Measurements from ENCODE around the gene ZBTB1. TPM values are rescaled to one million over a fixed set of nuclear protein-coding genes. Genes with fewer than 3 reads are reported as not detected.
A peak's percentile ranks its signal among the peaks of the same experiment; 100 is the strongest.

ZBTB1 gene, protein sequence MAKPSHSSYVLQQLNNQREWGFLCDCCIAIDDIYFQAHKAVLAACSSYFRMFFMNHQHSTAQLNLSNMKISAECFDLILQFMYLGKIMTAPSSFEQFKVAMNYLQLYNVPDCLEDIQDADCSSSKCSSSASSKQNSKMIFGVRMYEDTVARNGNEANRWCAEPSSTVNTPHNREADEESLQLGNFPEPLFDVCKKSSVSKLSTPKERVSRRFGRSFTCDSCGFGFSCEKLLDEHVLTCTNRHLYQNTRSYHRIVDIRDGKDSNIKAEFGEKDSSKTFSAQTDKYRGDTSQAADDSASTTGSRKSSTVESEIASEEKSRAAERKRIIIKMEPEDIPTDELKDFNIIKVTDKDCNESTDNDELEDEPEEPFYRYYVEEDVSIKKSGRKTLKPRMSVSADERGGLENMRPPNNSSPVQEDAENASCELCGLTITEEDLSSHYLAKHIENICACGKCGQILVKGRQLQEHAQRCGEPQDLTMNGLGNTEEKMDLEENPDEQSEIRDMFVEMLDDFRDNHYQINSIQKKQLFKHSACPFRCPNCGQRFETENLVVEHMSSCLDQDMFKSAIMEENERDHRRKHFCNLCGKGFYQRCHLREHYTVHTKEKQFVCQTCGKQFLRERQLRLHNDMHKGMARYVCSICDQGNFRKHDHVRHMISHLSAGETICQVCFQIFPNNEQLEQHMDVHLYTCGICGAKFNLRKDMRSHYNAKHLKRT
- 82.1 TPM for polyA plus RNA-seq (ENCODE audit: insufficient read length)
- long read RNA-seq, donor 1, full-length matches to known transcripts: 1 of 49 reads
- long read RNA-seq, donor 1, partial matches to known transcripts: 48 of 49 reads
- long read RNA-seq, donor 1, other reads (novel, unspliced or antisense): 0 of 49 reads
- long read RNA-seq, donor 2, partial matches to known transcripts: 13 of 14 reads
- long read RNA-seq, donor 2, other reads (novel, unspliced or antisense): 0 of 14 reads
- long read RNA-seq, donor 3, full-length matches to known transcripts: 2 of 19 reads
- long read RNA-seq, donor 3, partial matches to known transcripts: 17 of 19 reads
- long read RNA-seq, donor 3, other reads (novel, unspliced or antisense): 0 of 19 reads
- long read RNA-seq, donor 4: 0 reads
- long read RNA-seq, donor 5, full-length matches to known transcripts: 3 of 77 reads
- long read RNA-seq, donor 5, partial matches to known transcripts: 74 of 77 reads
- long read RNA-seq, donor 5, other reads (novel, unspliced or antisense): 0 of 77 reads
- long read RNA-seq, donor 6, partial matches to known transcripts: 72 of 72 reads
- long read RNA-seq, donor 6, other reads (novel, unspliced or antisense): 0 of 72 reads
- long read RNA-seq, donor 7, full-length matches to known transcripts: 3 of 32 reads
- long read RNA-seq, donor 7, partial matches to known transcripts: 29 of 32 reads
- long read RNA-seq, donor 7, other reads (novel, unspliced or antisense): 0 of 32 reads
- long read RNA-seq, donor 8, full-length matches to known transcripts: 2 of 13 reads
- long read RNA-seq, donor 8, partial matches to known transcripts: 11 of 13 reads
- long read RNA-seq, donor 8, other reads (novel, unspliced or antisense): 0 of 13 reads

GRCh38 chr14:64504310-64504896, at the start of gene ZBTB1:
Gene ZBTB1 (plus strand): TSS chr14:64504770. CDS start chr14:64521505, 16,735 bp downstream.
- DNase-seq: peak; percentile 74

DNA sequence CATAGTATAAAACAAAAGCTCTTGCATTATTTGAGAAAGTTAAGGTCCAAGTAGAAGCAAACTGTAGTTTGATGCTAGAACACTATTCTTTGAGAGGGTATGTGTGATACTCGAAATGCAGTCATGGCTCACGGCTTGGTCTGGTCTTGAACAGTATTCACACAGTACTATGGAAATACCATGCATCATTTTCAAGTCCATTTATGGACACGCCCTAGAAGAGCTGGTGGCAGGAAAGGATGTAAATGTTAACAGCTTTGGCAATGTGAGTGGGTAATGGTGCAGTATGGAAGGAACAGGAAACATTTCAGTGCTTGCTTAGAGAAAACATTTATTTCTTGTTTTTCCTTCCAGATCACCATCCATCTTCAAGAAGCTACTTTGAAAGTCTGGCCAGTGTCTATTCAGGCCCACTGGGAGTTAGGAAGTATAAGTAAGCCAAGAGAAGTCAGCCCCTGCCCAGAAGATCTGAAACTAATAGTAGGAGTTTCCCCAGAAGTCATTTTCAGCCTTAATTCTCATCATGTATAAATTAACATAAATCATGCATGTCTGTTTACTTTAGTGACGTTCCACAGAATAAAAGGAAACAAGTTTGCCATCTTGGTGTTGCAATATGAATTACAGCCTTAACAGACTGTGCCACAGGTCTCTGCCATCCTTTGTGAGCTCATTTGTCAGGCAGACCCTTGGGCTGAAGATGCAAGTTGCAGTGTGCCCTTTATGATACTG, 45.0 kb upstream of the ZBTB1 start:
- no peak for DNase-seq

- no peak for DNase-seq
These were observed 43.3 kb upstream of the ZBTB1 start for GRCh38 chr14:64461221-64461620.

GRCh38 chr14:64463195-64463594, 41.4 kb upstream of the ZBTB1 start:
- DNase-seq: no peak

- DNase-seq: no peak
These were observed 40.7 kb upstream of the ZBTB1 start for GRCh38 chr14:64463873-64464272.

DNA sequence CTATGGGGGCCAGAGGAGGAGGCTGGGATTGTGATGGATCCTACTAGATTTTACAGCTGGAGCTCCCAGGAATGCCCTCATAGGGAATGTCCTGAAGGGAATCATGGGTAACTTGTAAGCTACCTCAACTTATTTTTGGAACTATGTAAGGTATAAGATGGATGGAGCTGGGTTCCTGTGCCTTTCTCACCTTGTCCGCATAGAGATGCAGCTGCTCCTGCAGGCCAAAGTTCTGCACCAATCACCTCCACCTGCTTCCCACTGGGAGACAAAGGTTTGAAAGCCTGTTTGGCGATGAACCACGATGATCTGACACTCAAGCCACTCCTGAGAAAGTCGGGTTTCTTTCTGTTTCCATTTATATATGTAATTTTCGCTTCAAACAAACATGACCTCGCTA, 39.9 kb upstream of the ZBTB1 start:
- DNase-seq: no peak

- DNase-seq: peak; percentile 68
These were observed 39.3 kb upstream of the ZBTB1 start, which contains the start of gene AKAP5 for GRCh38 chr14:64465191-64465822. Gene AKAP5 (plus strand): TSS chr14:64465499. CDS start chr14:64468395, 2,896 bp downstream.

GRCh38 chr14:64465831-64466554, 38.6 kb upstream of the ZBTB1 start:
- DNase-seq: peak; percentile 48

DNA sequence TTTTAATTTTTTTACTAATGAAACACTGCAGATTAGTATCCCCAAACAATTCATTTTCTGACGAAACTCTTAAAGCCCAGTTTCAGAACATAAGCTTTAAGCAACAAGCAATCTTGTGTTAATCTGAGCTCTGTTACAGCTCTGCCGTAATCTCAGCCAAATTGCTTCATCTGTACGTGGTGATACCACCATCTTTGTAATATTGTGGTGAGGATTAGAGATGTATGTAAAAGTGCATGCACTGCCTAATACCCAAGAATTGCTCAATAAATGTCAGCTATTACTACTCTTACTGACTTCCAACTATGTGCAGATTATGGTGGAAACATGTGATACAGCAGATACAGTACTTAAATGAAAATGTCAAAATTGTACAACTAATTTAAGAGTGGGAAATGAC, 37.5 kb upstream of the ZBTB1 start:
- no peak for DNase-seq

- no peak for DNase-seq
These were observed 37.0 kb upstream of the ZBTB1 start for GRCh38 chr14:64467566-64467965.

DNA sequence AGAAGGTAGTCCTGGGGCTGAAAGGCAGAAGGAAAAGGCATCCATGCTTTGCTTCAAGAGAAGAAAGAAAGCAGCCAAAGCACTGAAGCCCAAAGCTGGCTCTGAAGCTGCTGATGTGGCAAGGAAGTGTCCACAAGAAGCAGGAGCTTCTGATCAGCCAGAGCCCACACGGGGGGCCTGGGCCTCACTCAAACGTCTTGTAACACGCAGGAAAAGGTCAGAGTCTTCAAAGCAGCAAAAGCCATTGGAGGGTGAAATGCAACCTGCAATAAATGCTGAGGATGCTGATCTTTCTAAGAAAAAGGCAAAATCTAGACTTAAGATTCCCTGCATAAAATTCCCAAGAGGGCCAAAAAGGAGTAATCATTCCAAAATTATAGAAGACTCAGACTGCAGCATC, 36.1 kb upstream of the ZBTB1 start:
- DNase-seq: no peak

DNA sequence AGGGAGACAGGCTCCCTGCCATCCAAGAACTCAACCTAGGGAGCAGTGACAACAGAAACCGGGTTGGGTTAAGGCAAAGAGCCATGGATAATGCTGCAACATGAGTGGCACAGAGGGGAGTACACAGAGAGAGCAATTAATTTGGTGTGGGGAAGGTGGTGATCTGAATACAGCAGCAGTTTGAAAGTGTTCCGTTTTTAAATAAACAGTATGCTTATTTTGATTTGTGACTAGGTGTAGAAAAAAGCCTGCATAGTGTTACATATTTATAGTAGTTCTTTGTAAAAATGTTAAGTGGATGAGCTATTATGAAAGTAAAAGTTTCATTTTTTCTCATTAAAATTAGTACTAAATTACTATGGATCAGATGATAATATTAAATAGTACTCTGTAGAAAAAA, 30.5 kb upstream of the ZBTB1 start:
- DNase-seq: no peak

DNA sequence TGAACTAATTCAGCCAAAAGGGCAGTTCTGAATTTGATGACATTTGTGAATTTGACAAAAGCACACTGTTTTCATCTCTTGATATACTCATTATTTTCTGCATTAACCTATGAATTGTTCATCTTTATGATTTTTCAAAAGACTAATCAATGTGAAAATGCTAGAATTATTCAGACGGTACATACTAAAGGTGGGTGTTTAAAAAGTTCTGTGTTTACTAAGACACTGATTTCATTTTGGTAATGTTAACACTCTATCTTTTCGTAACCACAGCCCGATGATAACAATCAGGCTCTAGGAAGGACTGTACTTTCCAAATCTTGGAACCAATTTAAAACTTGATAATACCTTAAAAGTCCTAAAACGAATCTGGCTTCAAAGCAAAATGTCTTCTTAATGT, 29.9 kb upstream of the ZBTB1 start:
- no peak for DNase-seq

DNA sequence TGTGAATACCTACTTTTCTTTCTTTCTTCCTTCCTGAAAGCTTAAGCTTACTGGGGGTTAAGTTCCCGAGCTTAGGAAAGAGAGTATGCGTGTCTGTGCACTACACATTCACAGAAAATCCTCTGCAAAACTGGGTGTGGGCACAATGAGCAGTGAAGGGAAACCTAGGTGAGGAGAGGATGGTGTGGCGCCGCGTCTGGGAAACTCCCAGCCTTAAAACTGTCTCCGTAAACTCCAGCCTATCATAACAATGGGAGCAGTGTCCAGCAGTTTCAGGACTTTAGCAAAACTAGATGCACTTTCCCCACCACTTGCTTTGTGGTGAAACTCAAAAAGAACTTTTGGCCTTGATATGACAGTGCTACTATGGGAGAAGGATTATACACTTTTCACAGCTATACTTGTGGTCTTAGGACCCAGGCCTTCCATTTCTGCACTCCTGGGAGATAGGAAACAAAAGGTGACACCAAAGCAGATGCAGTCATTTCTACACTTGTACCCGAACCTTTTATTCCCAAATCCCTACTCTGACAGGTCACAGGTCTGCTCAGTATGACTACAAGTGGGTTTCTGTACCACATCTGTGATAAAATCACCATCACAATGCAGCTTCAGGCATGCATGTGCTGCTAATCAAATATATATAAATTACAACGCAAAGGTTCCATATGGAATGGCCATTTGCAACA, 28.8 kb upstream of the ZBTB1 start:
- no peak for DNase-seq

DNA sequence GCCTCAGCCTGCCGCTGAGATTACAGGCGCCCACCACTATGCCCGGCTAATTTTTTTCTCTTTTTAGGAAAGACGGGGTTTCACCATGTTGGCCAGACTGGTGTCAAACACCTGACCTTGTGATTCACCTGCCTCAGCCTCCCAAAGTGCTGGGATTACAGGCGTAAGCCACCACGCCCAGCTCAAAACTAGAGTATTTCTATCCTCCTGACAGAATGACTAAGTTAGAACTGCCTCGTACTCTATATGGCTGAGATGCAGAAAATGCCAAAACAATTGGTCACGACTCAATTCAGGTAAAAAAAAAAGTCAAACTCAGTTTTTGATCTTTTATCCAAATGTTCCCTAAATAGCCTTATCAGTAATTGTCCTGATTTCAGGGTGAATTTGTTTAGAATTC, 28.1 kb upstream of the ZBTB1 start:
- DNase-seq: no peak

DNA sequence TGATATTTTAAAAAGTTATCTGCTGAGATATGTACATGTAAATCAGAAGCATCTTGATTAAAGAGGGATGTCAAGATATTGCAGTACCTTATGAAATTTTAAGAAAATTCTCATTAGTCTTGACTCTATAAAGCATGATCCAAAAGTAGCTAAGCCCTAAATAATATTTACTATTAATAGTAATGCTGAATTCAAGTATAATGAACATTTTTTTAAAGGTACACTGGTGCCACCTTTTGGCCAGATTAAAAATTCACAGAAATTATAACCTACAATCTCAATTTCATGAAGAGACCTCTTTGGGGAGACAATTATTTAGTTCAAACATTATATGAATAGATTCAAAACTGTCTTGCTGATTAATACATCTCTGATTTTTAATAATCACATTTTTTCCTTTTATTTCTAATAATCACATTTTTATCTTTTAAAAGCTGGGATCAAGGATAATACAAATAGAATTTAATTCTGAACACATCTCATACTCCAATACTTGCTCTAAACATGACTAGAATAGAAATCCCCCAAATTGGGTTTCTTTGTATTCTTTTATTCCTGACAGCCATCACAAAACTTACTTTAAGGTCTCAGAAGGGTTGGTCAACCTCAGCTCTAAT, 25.8 kb upstream of the ZBTB1 start:
- no peak for DNase-seq

DNA sequence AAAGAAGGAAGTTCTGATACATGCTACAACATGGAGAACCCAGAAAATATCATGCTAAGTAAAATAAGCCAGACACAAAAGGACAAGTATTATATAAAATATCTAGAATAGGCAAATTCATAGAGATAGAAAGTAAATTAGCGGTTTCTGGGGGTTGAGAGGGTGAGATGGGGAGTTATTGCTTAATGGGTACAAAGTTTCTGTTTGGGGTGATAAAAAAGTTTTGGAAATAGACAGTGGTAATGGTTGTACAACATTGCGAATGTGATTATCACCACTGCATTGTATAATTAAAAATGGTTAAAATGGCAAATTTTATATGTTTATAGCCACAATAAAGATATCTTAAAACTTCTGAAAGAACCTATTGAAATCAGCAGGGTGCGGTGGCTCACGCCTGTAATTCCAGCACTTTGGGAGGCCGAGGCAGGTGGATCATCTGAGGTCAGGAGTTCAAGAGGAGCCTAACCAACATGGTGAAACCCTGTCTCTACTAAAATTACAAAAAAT, 15.9 kb upstream of the ZBTB1 start:
- no peak for DNase-seq

DNA sequence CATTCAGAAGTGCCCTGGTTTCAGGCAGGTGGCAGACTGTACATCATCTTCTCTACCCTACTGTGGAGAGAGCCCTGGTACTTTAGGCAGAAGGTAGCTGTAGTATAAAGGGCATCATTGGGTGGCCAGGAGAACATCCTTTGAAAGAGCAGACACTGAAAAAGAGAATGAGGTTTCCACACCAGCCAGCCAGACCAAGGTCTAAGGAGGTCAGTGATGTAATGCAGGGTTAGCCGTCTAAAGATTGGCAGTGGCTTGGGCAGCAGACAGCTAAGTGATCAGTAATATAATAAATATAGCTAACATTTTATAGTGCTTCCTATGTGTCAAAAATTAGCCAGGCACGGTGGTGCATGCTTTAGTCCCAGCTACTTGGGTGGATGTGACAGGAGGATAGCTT, 12.9 kb upstream of the ZBTB1 start:
- no peak for DNase-seq

All from left kidney (tissue), 8 donors.